ENCODE data around the gene AGER. TPM values are rescaled to one million over a fixed set of nuclear protein-coding genes. Genes with fewer than 3 reads are reported as not detected.

The AGER gene
- total and polyA plus RNA-seq, 2 donors (not counting 3 experiments of a cell fraction or from before 2014, with no cell fraction given) = 5.1 to 18.5 TPM

- no peak for TF ChIP-seq FOS (IDR thresholded peaks at IDR 0.05; ENCODE audit: borderline replicate concordance, insufficient read depth, low read length)
- TF ChIP-seq EZH2 (IDR thresholded peaks at IDR 0.05; ENCODE audit: borderline replicate concordance, low read depth, low read length, severe bottlenecking) = no peak
- TF ChIP-seq POLR2AphosphoS5 (IDR thresholded peaks at IDR 0.05; ENCODE audit: insufficient read depth, low read depth, low read length) = no peak
- TF ChIP-seq JUN (IDR thresholded peaks at IDR 0.05; ENCODE audit: borderline replicate concordance, insufficient read depth, insufficient read length, low read depth) = no peak
- TF ChIP-seq GATA2 (IDR thresholded peaks at IDR 0.05; ENCODE audit: insufficient read depth, insufficient read length, low read depth, low read length) = no peak
- TF ChIP-seq CTCF (IDR thresholded peaks at IDR 0.05; ENCODE audit: extremely low read depth in 1 of 2, insufficient read depth in 1 of 2, low read depth in 1 of 2, low read length in 2 of 2) = no peak
- TF ChIP-seq, protein P1, sequence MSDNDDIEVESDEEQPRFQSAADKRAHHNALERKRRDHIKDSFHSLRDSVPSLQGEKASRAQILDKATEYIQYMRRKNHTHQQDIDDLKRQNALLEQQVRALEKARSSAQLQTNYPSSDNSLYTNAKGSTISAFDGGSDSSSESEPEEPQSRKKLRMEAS (IDR thresholded peaks at IDR 0.05; ENCODE audit: insufficient read depth, insufficient read length) = no peak
- no peak for TF ChIP-seq MYC (IDR thresholded peaks at IDR 0.05; ENCODE audit: low read depth, low read length)
- Histone ChIP-seq H3K27ac (ENCODE audit: insufficient read depth, low read depth, low read length) (no peak overlapping the region), H3K4me3 (replicated peaks in 1 of 3; ENCODE audit: insufficient read depth in 1 of 3, low read depth in 1 of 3, low read length in 3 of 3) (no peak overlapping the region), H3K36me3 (ENCODE audit: control insufficient read depth in 2 of 2, extremely low read depth in 1 of 2, insufficient read depth in 2 of 2, low read length in 2 of 2) (peaks cover 14 to 18% of the 10 kb centered on the region in 2 experiments), H2AFZ (ENCODE audit: low read depth, low read length) (no peak overlapping the region), H3K9ac (replicated peaks; ENCODE audit: extremely low read depth, insufficient read depth, low read length) (no peak overlapping the region), H3K79me2 (ENCODE audit: control insufficient read depth, insufficient read depth, low read length) (no peaks in the 10 kb centered on the region), H3K27me3 (ENCODE audit: control insufficient read depth in 2 of 2, insufficient read depth in 2 of 2, low read length in 2 of 2) (no peaks in the 10 kb centered on the region), H3K4me1 (ENCODE audit: control insufficient read depth, extremely low read depth, insufficient read depth, low read length) (no peaks in the 10 kb centered on the region), H3K9me1 (replicated peaks; ENCODE audit: control insufficient read depth, extremely low read depth, insufficient read depth, low read length) (no peaks in the 10 kb centered on the region), H3K9me3 (replicated peaks; ENCODE audit: control insufficient read depth, insufficient read depth, low read length) (no peaks in the 10 kb centered on the region), H3K4me2 (ENCODE audit: insufficient read depth, low read length) (no peak overlapping the region), H4K20me1 (replicated peaks; ENCODE audit: control insufficient read depth, extremely low read depth, insufficient read depth, low read length) (no peaks in the 10 kb centered on the region)
- intact Hi-C loops (cut with micrococcal nuclease) = no loop called here
- dilution Hi-C loops (cut with MboI; ENCODE audit: extremely low pct_ligation_motif_present, low sequenced_read_pairs) = no loop called here
- BruUV-seq (replicated peaks) = no TSS peak
- CTCF ChIA-PET = interaction anchor here (1.0 kb wide), 1 partner anchor 19 kb away, joined by 3 read pairs; no protein-coding TSS in a partner anchor
- no peak for FAIRE-seq
- POLR2A ChIA-PET = no interaction called here
- DNase-seq (ENCODE audit: low read depth, low spot score) = no peak
Observed at GRCh38 chr6:32214126-32214525, 30.1 kb upstream of the AGER start.

Measured in endothelial cell of umbilical vein (primary cell).